Measurements from ENCODE around the gene LRRC25. TPM values are rescaled to one million over a fixed set of nuclear protein-coding genes. Genes with fewer than 3 reads are reported as not detected.

LRRC25 gene
- total and polyA plus RNA-seq, 10 of the 15 experiments (the other 5 are each of a cell fraction or from before 2014, with no cell fraction given), result 0.38 to 2.9 (median 1.2) TPM

GRCh38 chr19:18399008-18399407 lies 1.6 kb upstream of the LRRC25 start (continued):
- TF ChIP-seq RB1 (IDR thresholded peaks at IDR 0.05; ENCODE audit: borderline replicate concordance), result no peak

- DNase-seq (ENCODE audit: low read depth, low spot score) (no peak), FAIRE-seq (peak; percentile 31), ATAC-seq (no peak)
- Histone ChIP-seq H3K36me3 (ENCODE audit: control insufficient read depth in 2 of 2, insufficient read depth in 2 of 2, low read length in 1 of 2) (no peaks in the 10 kb centered on the region), H3K9ac (ENCODE audit: control insufficient read depth, insufficient read depth, low read length) (0 out of 2 replicates have a peak overlapping the region, but pooled peaks have one; percentile 19), H3K27ac (ENCODE audit: control insufficient read depth, insufficient read depth) (no peak overlapping the region), H3K9me3 (replicated peaks; ENCODE audit: control insufficient read depth, insufficient read depth, low read length) (no peaks in the 10 kb centered on the region), H4K20me1 (ENCODE audit: control insufficient read depth, insufficient read depth) (no peaks in the 10 kb centered on the region), H3K79me2 (ENCODE audit: control insufficient read depth, insufficient read depth, low read length) (no peaks in the 10 kb centered on the region), H3K4me3 (peak overlapping the region; percentile 79), H3K4me2 (ENCODE audit: control insufficient read depth, insufficient read depth) (peak overlapping the region; percentile 79), H3K4me1 (ENCODE audit: control insufficient read depth, insufficient read depth, low read length) (peaks cover 32% of the 10 kb centered on the region), H3K27me3 (replicated peaks in 1 of 2; ENCODE audit: control insufficient read depth in 2 of 2, insufficient read depth in 2 of 2, low read length in 1 of 2) (no peaks in the 10 kb centered on the region), H2AFZ (ENCODE audit: control insufficient read depth, low read depth, low read length) (no peak overlapping the region; the same call in 1 of the 2 replicates)
- in situ Hi-C loops (cut with MboI), result no loop called here
- ChIA-PET RAD21 (ENCODE audit: unreplicated experiment) (no interaction called here), POLR2A (interaction anchor here (0.5 to 1.8 kb wide), 3 partner anchors 8 to 593 kb away, joined by 3 to 6 read pairs (median 3); no protein-coding TSS in a partner anchor), SMC1A (ENCODE audit: uncharacterized antibody, unreplicated experiment) (interaction anchor here (1.3 kb wide), 1 partner anchor 118 kb away, joined by 3 read pairs; no protein-coding TSS in a partner anchor), CTCF (interaction anchor here (1.2 to 1.5 kb wide), 4 partner anchors 9 to 117 kb away, joined by 3 to 4 read pairs (median 4); partner anchors contain the start of gene GDF15)
- BruUV-seq (replicated peaks), result no TSS peak
- intact Hi-C loops (cut with micrococcal nuclease; ENCODE audit: unreplicated experiment), result no loop called here
- WGBS (ENCODE audit: insufficient coverage, insufficient replicate concordance, low lambda C conversion rate, missing lambda C conversion rate), result 72% methylated on average over 37 of the region's 37 CpGs
- TF ChIP-seq RUNX3 (IDR thresholded peaks at IDR 0.05; ENCODE audit: low read length) (peak; percentile 6; the same call in 1 of the 2 replicates), MLLT1 (IDR thresholded peaks at IDR 0.05) (peak; percentile 77; the same call in 1 of the 2 replicates), PRDM15 (CRISPR knock-in tag; IDR thresholded peaks at IDR 0.05) (no peak), E2F4 (IDR thresholded peaks at IDR 0.05; ENCODE audit: low read depth, low read length) (no peak), HSF1 (IDR thresholded peaks at IDR 0.05; ENCODE audit: low read depth, low read length) (no peak)
These were observed 766 bp downstream of the LRRC25 start for GRCh38 chr19:18396471-18397241.
